NB4 (cell line): Measurements from ENCODE around the gene CPNE1.
A peak's percentile ranks its signal among the peaks of the same experiment; 100 is the strongest.

Experiments
- DNase-seq: peaks from one replicate; pipeline ENCODE4 v3.0.0; 2010; ENCODE audit warnings: low read depth
- H3K4me3 ChIP-seq: one replicate; pipeline ENCODE4 v1.5.1; 2011; ENCODE audit warnings: mild to moderate bottlenecking, low read depth, low read length, moderate library complexity
- CTCF ChIP-seq: IDR thresholded peaks from one replicate; pipeline ENCODE4 v1.5.1; 2012; ENCODE audit warnings: low read depth, low read length
- MAX ChIP-seq: IDR thresholded peaks from 2 replicates; pipeline ENCODE4 v1.6.1; 2011; ENCODE audit warnings: low read depth, low read length
- MYC ChIP-seq: IDR thresholded peaks from 2 replicates; pipeline ENCODE4 v1.6.1; 2011; ENCODE audit warnings: low read depth, low read length
- POLR2A ChIP-seq: IDR thresholded peaks from 2 replicates; pipeline ENCODE4 v1.6.1; 2011; ENCODE audit warnings: mild to moderate bottlenecking; ENCODE audit not compliant: insufficient read length; ENCODE audit errors: extremely low read depth

CPNE1 gene

GRCh38 chr20:35616465-35617396 lies 48.0 kb downstream of the CPNE1 start:
- peak; percentile 93 for DNase-seq
- peak overlapping the region; percentile 65 for H3K4me3 ChIP-seq
- TF ChIP-seq MAX (no peak), MYC (peak; percentile 16), POLR2A (peak; percentile 62)

GRCh38 chr20:35615667-35616464 lies 48.8 kb downstream of the CPNE1 start, which contains the start of gene SPAG4:
Gene SPAG4, plus strand, starts transcription at chr20:35615829. Its CDS starts 175 bp downstream, at chr20:35616004.
- TF ChIP-seq MYC (peak; percentile 93), POLR2A (peak; percentile 75), MAX (peak; percentile 93), CTCF (no peak)
- H3K4me3 ChIP-seq, result peak within 1 kb of the TSS; percentile 65
- peak; percentile 100 for DNase-seq

- H3K4me3 ChIP-seq, result no peak overlapping the region
- TF ChIP-seq CTCF (no peak), POLR2A (no peak), MAX (no peak), MYC (no peak)
- no peak for DNase-seq
Observed at GRCh38 chr20:35611482-35611881, 53.2 kb downstream of the CPNE1 start.

GRCh38 chr20:35610833-35611427 lies 53.8 kb downstream of the CPNE1 start:
- DNase-seq, result no peak
- TF ChIP-seq MYC (no peak), CTCF (no peak), POLR2A (no peak), MAX (no peak)
- no peak overlapping the region for H3K4me3 ChIP-seq

- no peak for TF ChIP-seq MAX
- no peak for TF ChIP-seq CTCF
- no peak for TF ChIP-seq POLR2A
- no peak for TF ChIP-seq MYC
- no peak overlapping the region for H3K4me3 ChIP-seq
- no peak for DNase-seq
Observed at GRCh38 chr20:35607003-35607735, 57.5 kb downstream of the CPNE1 start.
